ENCODE data around the gene CPNE1.
A peak's percentile ranks its signal among the peaks of the same experiment; 100 is the strongest.

CPNE1 gene

DNA sequence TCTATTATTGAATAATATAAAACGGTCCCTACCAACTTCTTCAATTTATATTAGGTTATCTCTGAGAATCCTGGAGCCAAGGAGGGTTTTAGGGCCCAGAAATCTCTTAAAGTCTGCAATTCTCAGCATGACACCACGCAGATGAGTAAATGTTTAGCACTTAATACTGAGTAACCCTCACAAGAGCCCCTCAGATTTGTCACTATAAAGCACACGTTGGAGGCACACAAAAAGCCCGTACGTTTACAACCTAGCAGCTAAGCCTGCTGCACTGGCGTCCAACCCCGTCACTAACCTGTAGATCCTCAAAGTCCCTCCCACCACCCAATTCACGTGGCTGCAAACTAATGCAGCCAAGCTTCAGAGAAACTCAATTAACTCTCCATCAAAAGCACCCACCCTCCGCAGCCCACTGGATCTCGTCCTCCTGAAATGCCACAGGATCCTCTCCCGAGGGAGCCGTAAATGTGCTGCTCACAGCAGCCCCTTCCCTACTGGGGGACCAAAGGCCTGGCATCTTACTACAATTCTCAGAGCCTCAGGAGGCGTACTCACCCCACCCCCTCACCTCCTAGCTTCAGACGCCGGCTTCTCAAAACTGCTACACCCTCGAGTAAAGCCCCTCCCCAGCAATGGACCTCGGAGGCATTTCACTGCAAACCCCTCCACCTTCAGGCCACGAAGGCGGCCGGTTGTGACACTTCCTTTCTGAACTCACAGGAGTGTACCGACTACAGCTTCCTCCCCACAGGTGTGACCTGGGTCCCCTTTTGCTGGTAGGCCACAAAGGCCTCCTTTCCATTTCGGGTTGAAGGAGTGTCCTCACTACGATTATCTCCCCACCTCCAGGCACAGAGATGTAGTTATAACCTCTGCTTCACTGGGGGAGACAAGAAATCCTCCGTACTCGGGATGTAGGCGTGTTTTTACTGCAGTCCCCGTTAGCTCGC, 909 bp downstream of the CPNE1 start:
- H3K9me3 Mint-ChIP-seq = no peaks in the 10 kb centered on the region
- H3K4me3 Mint-ChIP-seq = peak overlapping the region; percentile 95 to 100 (median 97)
- TF ChIP-seq, protein P1, sequence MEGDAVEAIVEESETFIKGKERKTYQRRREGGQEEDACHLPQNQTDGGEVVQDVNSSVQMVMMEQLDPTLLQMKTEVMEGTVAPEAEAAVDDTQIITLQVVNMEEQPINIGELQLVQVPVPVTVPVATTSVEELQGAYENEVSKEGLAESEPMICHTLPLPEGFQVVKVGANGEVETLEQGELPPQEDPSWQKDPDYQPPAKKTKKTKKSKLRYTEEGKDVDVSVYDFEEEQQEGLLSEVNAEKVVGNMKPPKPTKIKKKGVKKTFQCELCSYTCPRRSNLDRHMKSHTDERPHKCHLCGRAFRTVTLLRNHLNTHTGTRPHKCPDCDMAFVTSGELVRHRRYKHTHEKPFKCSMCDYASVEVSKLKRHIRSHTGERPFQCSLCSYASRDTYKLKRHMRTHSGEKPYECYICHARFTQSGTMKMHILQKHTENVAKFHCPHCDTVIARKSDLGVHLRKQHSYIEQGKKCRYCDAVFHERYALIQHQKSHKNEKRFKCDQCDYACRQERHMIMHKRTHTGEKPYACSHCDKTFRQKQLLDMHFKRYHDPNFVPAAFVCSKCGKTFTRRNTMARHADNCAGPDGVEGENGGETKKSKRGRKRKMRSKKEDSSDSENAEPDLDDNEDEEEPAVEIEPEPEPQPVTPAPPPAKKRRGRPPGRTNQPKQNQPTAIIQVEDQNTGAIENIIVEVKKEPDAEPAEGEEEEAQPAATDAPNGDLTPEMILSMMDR (IDR thresholded peaks at IDR 0.05; ENCODE audit: unreplicated experiment in 3 of 3) = no peak
- peak overlapping the region; percentile 96 to 100 (median 99) for H3K27ac Mint-ChIP-seq
- peaks cover 53% of the 10 kb centered on the region for H3K4me1 Mint-ChIP-seq
- H3K36me3 Mint-ChIP-seq (ENCODE audit: low read depth) = peaks cover 11% of the 10 kb centered on the region
- peaks cover 3% of the 10 kb centered on the region for H3K27me3 Mint-ChIP-seq (ENCODE audit: low read depth)

DNA sequence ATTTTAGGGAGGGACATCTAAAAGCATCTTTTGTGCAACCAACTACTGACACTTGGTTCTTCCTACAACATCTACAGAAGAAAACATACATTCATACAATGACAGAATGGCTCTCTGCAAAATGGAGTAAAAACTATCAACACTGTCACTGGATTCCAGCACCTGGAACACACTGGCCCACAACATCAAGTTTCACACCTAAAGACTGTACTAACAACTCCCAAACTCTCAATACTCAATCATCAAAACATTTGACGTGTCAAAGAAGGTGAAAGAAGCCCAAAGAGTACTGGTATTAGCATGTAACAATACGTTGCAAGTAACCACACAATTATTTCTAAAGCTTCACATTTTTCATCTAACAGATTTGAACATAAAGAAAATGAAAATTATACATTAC, 2.1 kb downstream of the CPNE1 start:
- Mint-ChIP-seq H3K4me3 (peak overlapping the region; percentile 95 to 100 (median 97)), H3K4me1 (peaks cover 55% of the 10 kb centered on the region), H3K27me3 (ENCODE audit: low read depth) (peaks cover 3% of the 10 kb centered on the region), H3K27ac (peak overlapping the region; percentile 81 to 99 (median 96)), H3K36me3 (ENCODE audit: low read depth) (peaks cover 4% of the 10 kb centered on the region), H3K9me3 (no peaks in the 10 kb centered on the region)
- TF ChIP-seq, protein P1 (IDR thresholded peaks at IDR 0.05; ENCODE audit: unreplicated experiment in 3 of 3) = no peak

DNA sequence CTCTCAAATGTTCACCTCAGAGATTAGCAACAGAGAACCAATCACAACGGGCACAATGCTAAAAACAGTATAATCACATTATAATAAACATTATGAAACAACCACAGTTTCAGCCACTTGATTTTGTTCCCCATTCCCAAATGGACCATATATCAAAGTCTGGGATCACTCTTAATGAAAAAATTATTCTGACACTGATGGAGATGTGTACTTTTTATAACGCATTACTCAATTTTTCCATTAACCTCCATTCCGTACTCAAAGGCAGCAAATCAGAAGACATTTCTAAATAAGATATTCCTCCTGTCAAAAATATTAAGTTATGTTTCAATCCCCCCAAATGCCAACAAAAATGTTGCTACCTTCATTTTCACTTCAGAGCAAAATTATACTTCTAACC, 2.8 kb downstream of the CPNE1 start:
- peaks cover 3% of the 10 kb centered on the region for H3K27me3 Mint-ChIP-seq (ENCODE audit: low read depth)
- H3K9me3 Mint-ChIP-seq = no peaks in the 10 kb centered on the region
- H3K4me1 Mint-ChIP-seq = peaks cover 61% of the 10 kb centered on the region
- H3K36me3 Mint-ChIP-seq (ENCODE audit: low read depth) = peaks cover 9% of the 10 kb centered on the region
- H3K27ac Mint-ChIP-seq = peak overlapping the region; percentile 16 to 81 (median 33)
- TF ChIP-seq, protein P1 (IDR thresholded peaks at IDR 0.05; ENCODE audit: unreplicated experiment in 3 of 3) = no peak
- peak overlapping the region; percentile 95 to 100 (median 97) for H3K4me3 Mint-ChIP-seq

DNA sequence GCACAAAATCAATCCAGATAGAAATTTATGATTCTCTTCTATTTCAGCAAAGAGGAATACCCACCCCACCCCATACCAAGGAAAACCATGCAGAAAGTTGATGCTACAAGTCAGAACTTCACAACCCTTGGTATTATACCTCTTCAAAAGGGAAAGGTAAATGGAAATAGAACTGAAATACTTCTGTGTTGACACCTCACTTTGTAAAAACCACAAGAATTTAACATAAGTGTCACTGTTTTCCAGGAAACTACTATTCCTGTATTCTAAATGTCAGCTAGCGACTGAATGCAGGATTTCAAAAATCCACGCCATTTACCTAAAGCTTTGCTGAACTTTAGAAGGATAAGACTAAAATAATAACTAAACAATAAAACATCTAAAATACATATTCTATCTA, 3.6 kb downstream of the CPNE1 start:
- H3K27ac Mint-ChIP-seq = no peak overlapping the region
- no peaks in the 10 kb centered on the region for H3K9me3 Mint-ChIP-seq
- peak overlapping the region in 2 of 3 experiments; percentile 97 to 100 for H3K4me3 Mint-ChIP-seq
- peaks cover 3% of the 10 kb centered on the region for H3K27me3 Mint-ChIP-seq (ENCODE audit: low read depth)
- TF ChIP-seq, protein P1 (IDR thresholded peaks at IDR 0.05; ENCODE audit: unreplicated experiment in 3 of 3) = no peak
- H3K4me1 Mint-ChIP-seq = peaks cover 61% of the 10 kb centered on the region
- peaks cover 9% of the 10 kb centered on the region for H3K36me3 Mint-ChIP-seq (ENCODE audit: low read depth)

DNA sequence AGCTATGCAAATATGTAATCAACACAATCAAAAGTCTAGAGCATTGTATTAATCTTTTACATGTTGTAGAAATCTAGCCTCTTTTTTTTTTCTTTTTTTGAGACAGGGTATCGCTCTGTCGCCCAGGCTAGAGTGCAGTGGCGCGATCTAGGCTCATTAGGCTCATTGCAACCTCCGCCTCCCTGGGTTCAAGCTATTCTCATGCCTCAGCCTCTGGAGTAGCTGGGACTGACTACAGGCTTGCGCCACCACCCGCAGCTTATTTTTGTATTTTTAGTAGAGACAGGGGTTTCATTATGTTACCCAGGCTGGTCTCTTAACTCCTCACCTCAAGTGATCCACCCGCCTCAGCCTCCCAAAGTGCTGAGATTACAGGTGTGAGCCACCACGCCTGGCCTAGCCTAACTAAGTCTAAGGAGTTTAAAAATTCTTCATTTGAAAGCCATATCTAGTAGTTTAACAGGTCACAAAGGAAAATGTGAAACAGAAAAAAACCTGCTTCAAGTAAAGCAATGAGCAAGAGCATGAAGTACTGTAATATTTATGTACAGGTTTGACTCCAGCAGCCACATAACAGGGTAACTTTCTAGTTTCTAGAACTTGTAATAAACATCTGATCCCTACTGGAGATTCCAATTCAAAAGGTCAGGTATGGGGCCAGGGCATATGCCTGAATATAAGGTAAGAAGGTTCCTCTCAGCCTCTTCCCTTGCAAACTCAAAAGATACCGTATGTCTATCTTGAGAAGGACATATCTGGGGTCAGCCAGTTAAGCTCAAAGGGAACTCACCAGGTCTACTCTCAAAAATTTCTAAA, 4.4 kb downstream of the CPNE1 start:
- peaks cover 9% of the 10 kb centered on the region for H3K36me3 Mint-ChIP-seq (ENCODE audit: low read depth)
- peak overlapping the region in 1 of 3 experiments; percentile 9 for H3K4me3 Mint-ChIP-seq
- TF ChIP-seq, protein P1 (IDR thresholded peaks at IDR 0.05; ENCODE audit: unreplicated experiment in 3 of 3) = no peak
- peaks cover 61% of the 10 kb centered on the region for H3K4me1 Mint-ChIP-seq
- H3K27me3 Mint-ChIP-seq (ENCODE audit: low read depth) = peaks cover 3% of the 10 kb centered on the region
- no peak overlapping the region for H3K27ac Mint-ChIP-seq
- H3K9me3 Mint-ChIP-seq = no peaks in the 10 kb centered on the region
